ENCODE measurements around the gene FBXO34.

GRCh38 chr14:55313480-55313879 lies 42.3 kb downstream of the FBXO34 start:
- TF ChIP-seq POLR2A (IDR thresholded peaks at IDR 0.05; ENCODE audit: low read length) (no peak), GATA1 (IDR thresholded peaks at IDR 0.05; ENCODE audit: low read depth, low read length) (no peak)

Data from erythroblast (primary cell).